HG02970 (cell line): ENCODE results near the gene PLA2G7.

Experiments
- ATAC-seq: cut with Tn5 transposase; IDR thresholded peaks from one replicate; pipeline ENCODE4 v1.9.1; 2021; ENCODE audit warnings: mild to moderate bottlenecking, moderate library complexity, moderate number of reproducible peaks; ENCODE audit not compliant: unreplicated experiment, low FRiP score

PLA2G7 gene

GRCh38 chr6:46690141-46690755 lies 44.9 kb downstream of the PLA2G7 start:
- ATAC-seq: no peak

GRCh38 chr6:46689657-46690056 lies 45.5 kb downstream of the PLA2G7 start:
- ATAC-seq: no peak

- no peak for ATAC-seq
Observed at GRCh38 chr6:46688966-46689335, 46.2 kb downstream of the PLA2G7 start.

GRCh38 chr6:46688117-46688965 lies 46.8 kb downstream of the PLA2G7 start:
- ATAC-seq: no peak

- ATAC-seq: no peak
Observed at GRCh38 chr6:46687619-46688097, 47.5 kb downstream of the PLA2G7 start, which contains the start of gene TDRD6. Gene TDRD6, plus strand, starts transcription at chr6:46687885. Its CDS starts 244 bp downstream, at chr6:46688129.

GRCh38 chr6:46684771-46685170 lies 50.4 kb downstream of the PLA2G7 start:
- no peak for ATAC-seq

GRCh38 chr6:46677314-46677654 lies 57.9 kb downstream of the PLA2G7 start:
- no peak for ATAC-seq

- no peak for ATAC-seq
Observed at GRCh38 chr6:46676604-46677313, 58.4 kb downstream of the PLA2G7 start.

GRCh38 chr6:46674410-46674809 lies 60.8 kb downstream of the PLA2G7 start:
- ATAC-seq: no peak

- no peak for ATAC-seq
Observed at GRCh38 chr6:46667377-46667776, 67.8 kb downstream of the PLA2G7 start.

- ATAC-seq: no peak
Observed at GRCh38 chr6:46661483-46661882, 73.7 kb downstream of the PLA2G7 start.

- no peak for ATAC-seq
Observed at GRCh38 chr6:46657642-46658041, 77.5 kb downstream of the PLA2G7 start.

GRCh38 chr6:46655803-46656202 lies 79.4 kb downstream of the PLA2G7 start:
- ATAC-seq: no peak
